Non-pigmented ciliary epithelial cell (primary cell): ENCODE results near the gene FCN2.

Source experiments
- DNase-seq: peaks from one replicate; pipeline ENCODE4 v3.0.0-alpha.2; 2010; ENCODE audit warnings: low read depth

FCN2 gene

DNA sequence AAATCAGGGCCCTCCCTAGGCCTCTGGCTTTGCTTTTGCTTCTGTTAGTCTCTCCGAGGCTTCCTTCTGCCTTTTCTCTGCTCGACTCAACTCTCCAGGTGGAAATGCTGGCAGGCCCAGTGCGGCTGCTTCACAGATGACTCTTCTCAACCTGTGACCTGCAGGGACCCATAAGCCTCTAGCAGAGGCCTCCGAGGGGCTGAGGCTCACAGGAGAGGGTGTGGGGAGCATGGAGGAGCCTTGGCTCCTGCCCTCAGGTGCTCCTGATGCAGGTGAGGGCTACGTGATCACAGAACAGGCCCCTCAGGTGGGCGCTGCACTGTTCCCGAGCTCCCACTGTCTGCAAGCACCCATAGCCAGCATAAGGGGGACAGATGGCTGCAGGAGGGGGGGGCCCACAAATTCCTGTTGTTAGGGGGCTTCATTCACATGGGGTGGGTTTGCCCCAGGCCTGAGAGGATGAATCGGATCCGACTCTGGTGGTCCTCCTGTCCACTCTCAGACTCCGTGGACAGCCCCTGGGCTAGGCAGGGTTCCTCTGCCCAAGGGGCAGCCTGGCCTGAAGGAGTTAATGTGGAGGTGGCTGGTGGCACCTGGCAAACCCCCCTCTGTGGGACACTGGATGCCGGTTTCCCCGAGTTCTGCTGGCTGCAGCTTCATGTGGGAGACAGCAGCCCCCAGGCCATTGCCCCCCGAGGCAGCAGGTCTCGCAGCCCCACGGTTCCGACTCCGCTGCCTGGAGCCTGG lies 10.9 kb upstream of the FCN2 start:
- no peak for DNase-seq

DNA sequence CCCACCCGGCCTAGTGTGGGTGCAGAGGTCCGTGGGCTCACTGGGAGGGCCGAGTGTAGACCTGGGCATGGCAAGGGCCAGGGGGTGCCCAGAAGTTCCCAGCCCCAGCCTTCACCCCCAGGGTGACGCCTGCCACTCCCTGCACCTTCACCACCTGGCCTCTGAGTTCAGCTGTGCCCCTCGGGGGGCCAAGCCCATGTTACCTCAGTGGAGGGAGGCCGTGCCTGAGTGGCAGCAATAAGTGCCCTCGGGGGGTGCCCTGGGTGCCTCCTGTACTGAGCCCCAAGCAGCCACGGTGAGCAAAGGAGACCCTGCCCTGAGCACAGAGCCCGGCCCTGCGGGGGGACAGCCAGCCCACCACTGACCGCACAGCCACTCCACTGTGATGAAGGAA lies 10.3 kb upstream of the FCN2 start:
- DNase-seq = no peak

DNA sequence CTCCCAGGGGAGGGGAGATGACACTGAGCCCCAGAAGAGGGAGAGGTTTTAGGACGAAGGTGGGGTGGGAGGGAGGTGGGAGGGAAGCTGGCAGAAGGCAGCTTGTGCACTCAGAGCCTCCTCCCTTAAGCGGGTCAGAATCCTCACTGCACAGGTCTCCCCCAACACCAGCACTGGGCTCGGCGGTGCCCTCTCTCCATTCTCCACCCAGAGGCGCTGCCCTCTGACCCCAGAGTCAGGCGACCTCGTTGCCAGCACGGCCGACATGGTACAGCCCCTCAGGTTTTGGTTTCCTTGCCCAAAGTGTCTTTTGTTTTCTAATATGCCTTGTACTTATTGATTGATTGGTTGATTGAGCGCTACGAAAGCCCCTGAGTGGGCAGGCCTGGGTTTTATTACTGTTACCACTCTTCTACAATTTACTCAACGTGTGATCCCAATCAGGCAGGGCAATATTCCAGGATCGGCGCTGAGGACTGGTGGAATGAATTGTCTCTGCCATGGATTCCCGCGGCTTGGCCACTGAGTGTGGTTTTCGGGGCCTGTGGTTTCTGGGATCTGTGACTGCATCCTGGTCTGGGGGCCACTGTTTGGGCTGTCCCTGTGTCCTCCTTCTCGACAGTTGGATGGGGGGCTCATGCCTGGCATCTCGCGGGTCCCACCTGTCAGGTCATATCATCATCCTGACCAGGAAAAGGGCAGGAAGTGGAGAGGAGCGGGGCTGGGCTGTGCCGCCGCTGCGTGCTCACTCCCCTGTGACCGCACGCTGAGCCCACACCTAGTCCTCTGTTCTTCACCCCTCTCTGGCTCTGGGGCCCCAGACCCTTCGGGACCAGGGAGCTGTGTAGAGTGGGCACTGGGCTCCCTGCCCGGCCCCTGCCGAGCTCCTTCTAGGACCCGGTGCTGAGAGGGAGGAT lies 9.6 kb upstream of the FCN2 start:
- no peak for DNase-seq

DNA sequence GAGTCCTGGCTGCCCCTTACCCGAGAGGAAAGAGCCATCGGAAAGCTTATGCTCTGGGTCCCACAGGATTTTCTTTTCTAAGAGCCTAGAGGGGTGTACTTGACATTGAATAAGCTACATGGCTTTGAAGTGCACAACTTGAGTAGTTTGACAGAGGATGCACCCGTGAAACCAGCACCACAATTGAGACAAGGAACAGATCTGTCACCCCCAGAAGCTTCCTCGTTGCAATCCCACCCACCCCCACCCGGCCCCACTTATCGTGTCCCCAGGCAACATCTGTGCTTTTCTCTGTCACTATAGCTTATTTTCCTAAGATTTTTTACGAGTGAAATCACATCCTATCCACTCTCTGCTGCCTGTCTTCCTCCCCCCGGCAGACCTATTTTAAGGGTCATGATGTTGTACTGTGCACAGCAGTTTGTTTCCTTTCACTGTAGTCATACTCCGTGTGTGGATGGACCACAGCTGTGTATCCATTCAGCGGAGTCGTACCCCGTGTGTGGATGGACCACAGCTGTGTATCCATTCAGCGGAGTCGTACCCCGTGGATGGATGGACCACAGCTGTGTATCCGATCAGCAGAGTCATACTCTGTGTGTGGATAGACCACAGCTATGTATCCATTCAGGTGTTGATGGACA lies 8.8 kb upstream of the FCN2 start:
- no peak for DNase-seq

DNA sequence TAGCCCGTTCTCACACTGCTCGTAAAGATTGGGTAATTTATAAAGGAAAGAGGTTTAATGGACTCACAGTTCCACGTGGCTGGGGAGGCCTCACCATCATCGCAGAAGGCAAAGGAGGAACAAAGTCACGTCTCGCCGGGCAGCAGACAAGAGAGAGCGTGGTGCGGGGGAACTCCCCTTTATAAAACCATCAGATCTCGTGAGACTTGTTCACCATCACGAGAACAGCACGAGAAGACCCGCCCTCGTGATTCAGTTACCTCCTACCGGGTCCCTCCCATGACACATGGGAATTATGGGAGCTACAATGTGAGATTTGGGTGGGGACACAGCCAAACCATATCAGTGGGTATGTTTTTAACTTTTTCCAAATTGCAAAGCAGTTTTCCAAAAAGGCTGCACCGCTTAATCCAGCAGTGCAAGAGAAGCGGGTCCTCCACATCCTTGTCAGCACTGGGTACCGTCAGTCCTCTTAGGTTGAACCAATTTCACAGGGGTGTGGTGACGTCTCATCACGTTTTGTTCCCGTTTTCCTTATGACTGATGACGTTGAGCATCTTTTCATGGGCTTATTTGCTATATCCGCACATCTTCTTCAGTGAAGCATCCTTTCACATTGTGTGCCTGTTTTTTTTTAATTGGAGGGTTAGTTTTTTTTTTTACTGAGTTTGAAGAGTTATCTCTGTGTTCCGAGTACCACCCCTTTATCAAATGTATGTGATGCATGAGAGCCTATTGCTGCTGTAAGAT lies 8.0 kb upstream of the FCN2 start:
- DNase-seq = no peak

DNA sequence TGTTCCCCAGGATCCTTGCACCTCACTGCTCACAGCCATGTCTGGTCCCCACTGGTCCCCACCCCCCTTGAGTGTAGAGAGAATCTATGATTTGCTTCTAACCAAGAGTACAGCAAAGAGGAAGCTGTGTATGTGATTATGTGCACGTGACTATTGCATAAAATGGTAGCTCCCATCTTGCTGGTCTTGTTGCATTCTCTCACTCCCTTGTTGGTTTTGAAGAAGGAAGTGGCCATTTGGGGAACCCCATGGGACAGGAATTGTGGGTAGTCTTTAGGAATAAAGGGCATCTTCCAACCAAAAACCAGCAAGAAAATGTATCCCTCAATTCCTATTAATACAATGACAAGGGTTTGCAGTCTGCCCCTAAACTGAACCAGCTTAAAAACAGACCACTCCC lies 5.2 kb upstream of the FCN2 start:
- DNase-seq = no peak

DNA sequence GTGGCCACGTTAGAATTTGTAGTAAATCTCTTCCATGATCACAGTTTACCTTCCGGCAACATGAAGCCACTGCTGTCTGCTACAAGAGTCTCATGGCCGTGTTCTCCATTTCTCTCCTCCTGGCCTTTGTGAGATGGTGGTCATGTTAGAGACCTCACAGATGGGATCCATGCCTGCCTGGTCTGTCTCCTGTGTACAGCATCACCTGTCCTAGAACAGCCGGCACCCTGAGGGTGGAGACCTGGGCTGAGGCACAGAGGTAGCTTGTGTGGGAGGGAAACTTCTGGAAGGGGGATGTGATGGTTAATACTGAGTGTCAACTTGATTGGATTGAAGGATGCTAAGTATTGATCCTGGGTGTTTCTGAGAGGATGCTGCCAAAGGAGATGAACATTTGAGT lies 3.1 kb upstream of the FCN2 start:
- DNase-seq = no peak

DNA sequence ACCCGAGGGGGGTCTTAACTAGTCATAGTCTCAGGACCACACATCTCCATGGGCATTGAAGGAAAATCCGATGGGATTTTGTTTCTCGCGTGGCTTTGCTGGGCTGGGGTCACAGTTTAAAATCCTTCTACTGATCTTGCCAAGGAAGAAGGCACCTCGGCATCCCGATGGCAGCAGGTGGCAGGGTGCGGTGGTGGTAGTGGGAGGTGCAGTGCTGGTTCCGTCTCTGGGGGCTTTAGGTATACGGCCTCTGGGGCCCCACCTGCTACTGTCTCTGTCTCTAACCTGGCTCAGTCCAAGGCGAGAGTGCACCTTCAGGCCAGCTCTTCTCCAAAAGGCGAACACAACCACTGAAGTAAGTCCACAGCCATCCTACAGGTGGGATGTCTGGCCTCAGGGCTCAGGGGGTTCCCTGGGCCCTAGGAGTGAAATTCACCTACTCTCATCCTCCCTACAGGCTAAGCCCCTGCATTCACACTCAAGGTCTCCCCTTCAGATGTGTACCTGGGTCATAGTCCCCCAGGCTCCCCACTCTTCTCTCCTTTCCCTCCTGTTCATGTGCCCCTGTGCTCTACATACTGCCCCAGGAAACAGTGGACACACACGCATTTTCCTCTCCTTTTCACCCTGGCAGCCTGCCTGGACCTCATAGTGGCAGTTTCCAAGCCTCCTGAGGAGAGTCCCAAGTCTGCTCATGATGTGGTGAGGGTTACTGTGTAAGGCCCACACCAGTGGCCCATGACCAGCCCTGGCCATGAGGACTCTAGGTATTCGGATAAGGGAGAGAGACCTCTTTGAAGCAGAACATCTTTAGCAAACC lies 736 bp upstream of the FCN2 start:
- no peak for DNase-seq

DNA sequence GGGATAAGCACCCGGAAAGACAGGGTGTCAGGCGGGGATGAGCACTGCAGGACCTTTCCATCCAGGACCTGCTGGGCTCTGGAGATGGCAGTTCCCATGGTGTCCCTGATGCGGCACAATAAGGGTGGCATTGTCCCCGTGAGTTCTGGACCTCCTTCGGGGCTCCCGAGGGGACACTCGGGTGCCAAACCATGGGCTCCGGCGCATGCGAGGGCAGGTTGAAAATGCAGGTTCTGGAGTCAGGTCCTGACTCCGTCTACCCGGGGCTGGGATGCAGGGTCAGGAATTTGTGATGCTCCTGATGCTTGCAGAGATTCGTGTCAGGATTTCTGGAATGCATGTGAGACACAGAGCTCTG lies 682 bp downstream of the FCN2 start:
- DNase-seq = no peak

DNA sequence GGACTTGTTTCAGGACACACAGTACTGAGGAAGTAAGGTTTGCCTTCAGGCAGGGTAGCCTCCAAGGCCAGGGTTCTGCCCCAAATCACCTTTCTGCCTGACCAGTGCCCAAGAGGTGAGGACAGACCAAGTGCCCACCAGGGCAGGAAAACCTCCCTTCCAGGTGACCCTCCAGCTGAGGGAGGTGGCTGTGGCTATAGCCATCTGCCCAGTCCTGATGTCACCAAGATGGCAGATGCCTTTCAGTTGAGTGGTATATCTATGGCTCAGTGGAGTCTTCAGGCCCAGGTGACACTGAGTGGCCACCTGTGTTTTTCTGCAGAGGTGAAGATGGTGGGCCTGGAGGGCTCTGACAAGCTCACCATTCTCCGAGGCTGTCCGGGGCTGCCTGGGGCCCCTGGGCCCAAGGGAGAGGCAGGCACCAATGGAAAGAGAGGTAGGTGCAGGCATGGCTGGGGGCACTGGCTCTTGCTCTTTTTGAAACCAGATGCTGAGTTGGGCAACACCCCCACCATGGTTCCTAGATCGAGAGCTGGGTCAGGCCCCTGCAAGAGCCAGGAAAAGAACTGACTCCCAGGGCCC lies 1.7 kb downstream of the FCN2 start:
- no peak for DNase-seq

DNA sequence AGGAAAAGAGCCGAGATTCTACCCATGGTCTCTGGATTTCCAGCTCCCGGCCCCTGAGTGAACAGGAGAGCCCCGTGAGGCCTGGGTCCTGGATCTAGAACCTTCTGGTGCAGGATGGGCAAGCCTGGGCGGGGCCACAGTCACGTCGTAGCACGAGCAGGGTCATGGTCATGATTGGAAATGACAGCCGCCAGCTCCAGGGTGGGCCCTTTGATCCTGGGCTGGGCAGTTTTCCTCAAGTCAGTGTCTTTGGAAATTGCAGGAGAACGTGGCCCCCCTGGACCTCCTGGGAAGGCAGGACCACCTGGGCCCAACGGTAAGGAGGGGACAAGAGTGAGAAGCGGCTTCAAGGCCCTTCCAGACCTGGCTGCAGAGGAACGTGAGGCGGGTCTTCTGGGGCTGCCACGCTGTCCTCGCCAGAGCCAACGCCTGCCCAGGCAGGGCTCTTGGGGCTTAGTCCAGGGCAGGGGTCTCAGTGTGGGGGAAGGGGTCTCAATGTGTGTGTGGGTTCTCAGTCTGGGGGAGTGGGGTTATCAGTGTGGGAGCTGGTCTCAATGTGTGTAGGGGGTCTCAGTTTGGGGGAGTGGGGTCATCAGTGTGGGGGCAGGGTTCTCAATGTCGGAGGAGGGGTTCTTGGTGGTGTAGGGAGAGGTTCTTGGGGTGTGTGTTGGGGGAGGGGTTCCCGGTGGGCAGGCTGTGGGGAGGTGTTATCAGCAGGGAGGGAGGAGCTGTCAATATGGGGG lies 2.6 kb downstream of the FCN2 start:
- DNase-seq = no peak

DNA sequence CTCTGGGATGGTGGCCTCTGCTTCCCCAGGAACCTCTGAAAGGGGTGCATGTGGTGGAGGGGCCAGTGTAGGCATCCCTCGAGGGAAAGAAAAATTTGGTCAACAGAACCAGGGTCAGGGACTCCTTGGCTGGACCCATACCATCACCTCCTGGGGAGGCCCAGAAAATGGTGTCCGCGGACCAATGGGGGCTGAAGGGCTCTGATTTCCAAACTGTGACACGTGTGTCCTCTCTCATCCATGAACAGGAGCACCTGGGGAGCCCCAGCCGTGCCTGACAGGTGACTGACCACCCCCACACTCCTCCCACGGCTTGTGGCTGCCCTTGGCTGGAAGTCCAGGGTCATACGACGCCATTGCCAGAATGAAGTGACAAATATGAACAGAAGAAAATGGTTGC lies 3.9 kb downstream of the FCN2 start:
- no peak for DNase-seq

DNA sequence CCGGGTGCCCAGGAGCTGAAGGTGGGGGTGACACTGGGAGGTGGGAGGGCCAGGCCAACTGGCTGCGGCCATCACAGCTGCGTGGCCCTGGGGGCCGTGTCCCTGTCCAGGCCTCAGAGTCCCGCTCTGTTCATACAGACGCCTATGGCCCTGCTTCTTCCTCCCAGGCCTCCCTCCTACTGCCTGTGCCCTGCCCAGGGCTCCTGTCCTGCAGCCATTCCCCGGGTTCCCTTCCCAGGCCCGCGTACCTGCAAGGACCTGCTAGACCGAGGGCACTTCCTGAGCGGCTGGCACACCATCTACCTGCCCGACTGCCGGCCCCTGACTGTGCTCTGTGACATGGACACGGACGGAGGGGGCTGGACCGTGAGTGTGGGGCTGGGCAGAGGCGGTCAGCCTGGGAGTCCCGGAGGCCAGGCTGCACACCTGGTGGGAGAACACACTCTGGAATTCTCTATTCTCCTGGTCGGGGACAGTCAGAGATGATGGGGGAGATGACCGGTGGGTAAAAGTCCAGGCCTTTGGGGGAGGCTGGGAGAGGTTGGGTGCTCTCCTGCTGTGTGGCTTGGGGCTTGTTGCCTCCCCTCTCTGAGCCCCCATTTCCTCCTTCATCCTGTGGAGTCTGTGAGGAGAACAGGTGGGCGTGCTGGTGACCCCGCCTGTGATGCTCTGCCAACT lies 4.5 kb downstream of the FCN2 start:
- no peak for DNase-seq

DNA sequence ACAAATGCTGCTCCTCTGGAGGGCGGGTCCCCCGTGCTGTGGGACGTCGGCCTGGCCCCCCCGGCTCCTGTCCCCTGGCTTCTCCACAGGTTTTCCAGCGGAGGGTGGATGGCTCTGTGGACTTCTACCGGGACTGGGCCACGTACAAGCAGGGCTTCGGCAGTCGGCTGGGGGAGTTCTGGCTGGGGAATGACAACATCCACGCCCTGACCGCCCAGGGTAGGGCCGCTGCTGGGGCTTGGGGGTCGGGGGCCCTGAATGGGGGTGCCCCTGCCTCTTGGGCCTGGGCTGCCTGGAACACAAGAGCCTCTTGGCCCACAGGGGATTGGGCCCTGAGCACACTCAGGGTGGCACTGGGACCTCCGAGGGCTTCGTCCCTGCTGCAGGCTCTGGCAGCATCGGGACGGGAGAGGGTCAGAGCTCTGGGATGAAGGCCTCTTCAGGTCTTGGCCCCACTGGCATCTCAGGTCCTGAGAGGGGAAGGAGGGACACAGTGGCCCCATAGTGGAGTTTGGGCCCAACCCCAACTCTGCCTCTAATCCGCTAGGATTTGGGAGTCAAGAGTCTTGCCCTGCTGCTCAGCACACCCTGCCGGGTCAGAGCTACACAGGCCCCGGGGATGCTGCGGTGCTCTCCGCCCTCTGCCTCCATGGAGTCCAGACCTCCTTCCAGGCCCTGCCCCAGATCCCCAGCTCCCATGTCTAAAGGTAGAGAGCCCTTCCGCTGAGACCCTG lies 5.2 kb downstream of the FCN2 start:
- no peak for DNase-seq

DNA sequence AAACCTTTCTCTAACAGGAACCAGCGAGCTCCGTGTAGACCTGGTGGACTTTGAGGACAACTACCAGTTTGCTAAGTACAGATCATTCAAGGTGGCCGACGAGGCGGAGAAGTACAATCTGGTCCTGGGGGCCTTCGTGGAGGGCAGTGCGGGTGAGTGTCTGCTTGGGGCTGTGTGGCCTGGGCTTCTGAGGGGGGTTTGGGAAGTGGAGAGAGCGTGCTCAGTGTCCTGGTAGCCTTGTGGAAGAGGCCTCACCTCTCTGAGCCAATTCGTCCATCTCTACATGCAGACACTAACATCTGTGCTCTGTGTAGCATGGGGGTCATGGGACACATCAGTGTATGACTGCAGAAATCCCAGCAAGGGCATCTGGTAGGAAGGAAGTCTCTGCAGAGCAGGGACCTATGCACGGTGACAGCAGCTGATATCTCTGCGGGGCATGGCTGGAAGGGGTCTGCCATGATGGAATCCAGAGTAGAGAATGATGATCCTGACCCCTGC lies 5.9 kb downstream of the FCN2 start:
- no peak for DNase-seq

DNA sequence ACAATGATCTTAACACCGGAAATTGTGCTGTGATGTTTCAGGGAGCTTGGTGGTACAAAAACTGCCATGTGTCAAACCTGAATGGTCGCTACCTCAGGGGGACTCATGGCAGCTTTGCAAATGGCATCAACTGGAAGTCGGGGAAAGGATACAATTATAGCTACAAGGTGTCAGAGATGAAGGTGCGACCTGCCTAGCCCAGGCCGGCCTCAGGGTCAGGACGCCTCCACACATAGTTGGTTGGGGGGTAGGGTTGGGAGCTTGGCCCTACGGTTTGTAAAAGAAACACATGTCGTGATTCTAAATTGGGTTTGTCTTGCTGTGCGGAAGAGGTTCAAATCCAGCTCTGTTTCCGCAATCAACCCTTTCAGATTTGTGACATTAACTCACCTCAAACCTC lies 6.6 kb downstream of the FCN2 start:
- DNase-seq = no peak

DNA sequence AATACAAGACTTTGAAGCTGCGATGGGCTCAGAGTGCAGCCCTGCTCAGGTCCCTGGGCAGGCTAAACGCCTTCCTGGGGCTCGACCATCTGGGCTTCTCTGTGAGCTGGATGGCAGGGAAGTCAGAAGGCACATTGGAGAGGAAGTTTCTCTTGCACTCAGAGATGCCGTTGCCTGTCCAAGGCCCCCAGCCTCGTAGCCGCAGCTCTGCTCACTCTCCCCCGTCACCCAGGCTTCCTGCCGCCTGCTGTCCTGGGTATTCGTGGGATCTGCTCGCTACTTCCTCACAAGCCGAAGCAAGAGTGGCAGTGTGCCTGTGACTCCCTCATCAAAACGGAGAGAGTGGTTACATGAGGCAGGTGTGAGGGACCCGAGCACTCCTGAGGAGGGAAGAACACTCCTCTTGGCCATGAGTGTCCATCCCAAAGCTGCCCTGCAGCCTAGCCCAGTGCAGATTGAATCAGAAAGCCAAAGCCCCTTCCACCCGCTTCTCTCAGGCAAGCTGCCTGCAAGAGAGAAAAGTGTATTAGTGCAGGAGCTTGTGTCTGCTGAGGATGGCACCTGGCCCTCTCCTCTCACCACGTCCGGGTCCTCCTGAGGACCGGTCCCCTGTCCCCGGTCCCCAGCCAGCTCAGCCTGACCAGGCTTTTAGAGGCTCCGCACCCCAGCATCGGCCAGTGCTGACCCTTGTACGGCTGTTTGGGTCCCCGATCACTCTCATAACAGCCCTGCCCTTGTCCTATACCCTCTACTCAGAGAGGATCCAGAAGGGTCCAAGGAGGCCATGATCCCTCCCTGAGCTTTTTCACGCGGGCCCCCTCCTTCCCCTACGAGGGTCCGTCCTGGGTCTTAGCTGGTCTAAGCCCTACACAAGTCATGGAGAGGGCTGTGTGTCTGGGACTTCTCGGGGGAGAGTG lies 7.3 kb downstream of the FCN2 start:
- no peak for DNase-seq
